Measurements from ENCODE around the gene RBFOX2.

DNA sequence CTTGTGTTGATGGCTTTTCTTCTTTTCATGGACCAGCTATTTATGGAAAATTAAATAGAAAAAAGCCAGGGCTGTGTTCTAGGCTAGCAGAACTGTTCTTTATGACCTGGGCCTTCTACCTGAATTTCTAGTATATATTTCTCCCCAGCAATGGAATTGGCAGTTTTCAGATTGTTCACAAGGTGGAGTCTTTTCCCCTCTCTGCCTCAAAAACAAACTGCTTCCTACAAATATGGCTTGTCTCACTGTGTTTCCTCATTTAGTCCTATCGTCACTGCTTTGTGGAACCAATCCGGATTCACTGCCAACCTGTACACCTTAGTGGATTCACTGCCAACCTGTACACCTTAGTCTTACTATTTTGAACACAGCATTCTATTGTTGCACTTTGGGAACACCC is 316.0 kb downstream of the RBFOX2 start:
- TF ChIP-seq, protein P1, sequence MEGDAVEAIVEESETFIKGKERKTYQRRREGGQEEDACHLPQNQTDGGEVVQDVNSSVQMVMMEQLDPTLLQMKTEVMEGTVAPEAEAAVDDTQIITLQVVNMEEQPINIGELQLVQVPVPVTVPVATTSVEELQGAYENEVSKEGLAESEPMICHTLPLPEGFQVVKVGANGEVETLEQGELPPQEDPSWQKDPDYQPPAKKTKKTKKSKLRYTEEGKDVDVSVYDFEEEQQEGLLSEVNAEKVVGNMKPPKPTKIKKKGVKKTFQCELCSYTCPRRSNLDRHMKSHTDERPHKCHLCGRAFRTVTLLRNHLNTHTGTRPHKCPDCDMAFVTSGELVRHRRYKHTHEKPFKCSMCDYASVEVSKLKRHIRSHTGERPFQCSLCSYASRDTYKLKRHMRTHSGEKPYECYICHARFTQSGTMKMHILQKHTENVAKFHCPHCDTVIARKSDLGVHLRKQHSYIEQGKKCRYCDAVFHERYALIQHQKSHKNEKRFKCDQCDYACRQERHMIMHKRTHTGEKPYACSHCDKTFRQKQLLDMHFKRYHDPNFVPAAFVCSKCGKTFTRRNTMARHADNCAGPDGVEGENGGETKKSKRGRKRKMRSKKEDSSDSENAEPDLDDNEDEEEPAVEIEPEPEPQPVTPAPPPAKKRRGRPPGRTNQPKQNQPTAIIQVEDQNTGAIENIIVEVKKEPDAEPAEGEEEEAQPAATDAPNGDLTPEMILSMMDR (IDR thresholded peaks at IDR 0.05): no peak
- no peak for TF ChIP-seq EZH2 (IDR thresholded peaks at IDR 0.05; ENCODE audit: borderline replicate concordance, insufficient read depth, low read depth, low read length, poor library complexity, severe bottlenecking)

Data from B cell (primary cell).